ENCODE results near the gene RTP5. TPM values are rescaled to one million over a fixed set of nuclear protein-coding genes. Genes with fewer than 3 reads are reported as not detected.
"Not testable (repeated sequence)": the region's sequence is repeated elsewhere in the genome, so short reads cannot be mapped to it uniquely, and the experiment has no call there.

The RTP5 gene
- total RNA-seq, 1 experiment from 2014 or later, result not detected

- DNase-seq (ENCODE audit: low read depth), result not testable (repeated sequence)
These were observed 53.5 kb downstream of the RTP5 start for GRCh38 chr2:241922816-241923601.

Other genes with a start within 250 kb of the RTP5 start
- gene THAP4, start 232.6 kb upstream of the RTP5 start, total RNA-seq (2014; rRNA removed; shearing (Covaris generic)), result 45.7 and 46.5 TPM in 2 replicates
- 72.9 and 92.6 TPM in 2 replicates for gene ATG4B, start 232.0 kb upstream of the RTP5 start, total RNA-seq (2014; rRNA removed; shearing (Covaris generic))
- 105 and 141 TPM in 2 replicates for gene DTYMK, start 182.9 kb upstream of the RTP5 start, total RNA-seq (2014; rRNA removed; shearing (Covaris generic))
- 12.0 and 21.0 TPM in 2 replicates for gene ING5, start 167.7 kb upstream of the RTP5 start, total RNA-seq (2014; rRNA removed; shearing (Covaris generic))
- gene D2HGDH, start 135.1 kb upstream of the RTP5 start, total RNA-seq (2014; rRNA removed; shearing (Covaris generic)), result 3.2 and 3.7 TPM in 2 replicates
- gene GAL3ST2, start 92.9 kb upstream of the RTP5 start, total RNA-seq (2014; rRNA removed; shearing (Covaris generic)), result not detected in 2 replicates
- not detected in 2 replicates for gene NEU4, start 60.5 kb upstream of the RTP5 start, total RNA-seq (2014; rRNA removed; shearing (Covaris generic))
- not detected in 2 replicates for gene PDCD1, start 10.8 kb upstream of the RTP5 start, total RNA-seq (2014; rRNA removed; shearing (Covaris generic))

Data from Daoy (cell line).